ENCODE measurements around the gene CUL7.

The CUL7 gene

GRCh38 chr6:42993445-42993844, 60.2 kb downstream of the CUL7 start:
- H3K36me3 ChIP-seq (ENCODE audit: control insufficient read depth in 2 of 2, insufficient read depth in 2 of 2, low read length in 2 of 2): peaks cover 19 to 20% of the 10 kb centered on the region in 2 donors
- no peak overlapping the region for H3K27ac ChIP-seq (ENCODE audit: low read length)
- H3K4me1 ChIP-seq (ENCODE audit: control insufficient read depth, insufficient read depth, low read length): peaks cover under 1% of the 10 kb centered on the region
- no peak overlapping the region for H3K4me3 ChIP-seq (ENCODE audit: low read length in 2 of 2)
- H3K9me3 ChIP-seq (ENCODE audit: control insufficient read depth in 2 of 2, low read length in 2 of 2): no peaks in the 10 kb centered on the region
- H3K9ac ChIP-seq (ENCODE audit: low read length in 2 of 2): no peak overlapping the region
- no peaks in the 10 kb centered on the region for H3K27me3 ChIP-seq (ENCODE audit: control insufficient read depth in 1 of 2, insufficient read depth in 2 of 2, low read length in 2 of 2)

DNA sequence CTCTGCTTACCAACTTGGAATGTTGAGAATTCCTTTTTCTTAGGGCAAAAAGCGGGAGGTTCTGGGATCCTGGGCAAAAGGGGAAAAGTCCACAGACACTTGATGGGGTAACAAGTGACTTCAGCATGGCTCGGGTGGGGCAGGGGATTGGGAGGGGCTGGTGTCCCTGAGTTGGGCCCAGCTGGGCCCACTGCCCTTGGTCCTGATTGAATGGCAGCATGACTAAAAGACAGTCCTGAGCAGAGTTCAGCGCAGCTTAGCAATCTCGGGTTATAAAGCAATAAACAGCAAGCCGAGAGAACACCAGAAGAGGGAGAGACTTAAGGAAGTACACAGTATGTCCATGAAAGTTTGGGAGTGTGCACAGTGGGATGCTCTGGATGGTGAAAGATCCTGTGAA, 63.7 kb downstream of the CUL7 start:
- Histone ChIP-seq H3K27ac (ENCODE audit: low read length) (no peak overlapping the region), H3K4me3 (ENCODE audit: low read length in 2 of 2) (no peak overlapping the region), H3K36me3 (ENCODE audit: control insufficient read depth in 2 of 2, insufficient read depth in 2 of 2, low read length in 2 of 2) (peaks cover 22 to 23% of the 10 kb centered on the region in 2 donors), H3K27me3 (ENCODE audit: control insufficient read depth in 1 of 2, insufficient read depth in 2 of 2, low read length in 2 of 2) (no peaks in the 10 kb centered on the region), H3K9ac (ENCODE audit: low read length in 2 of 2) (no peak overlapping the region), H3K9me3 (ENCODE audit: control insufficient read depth in 2 of 2, low read length in 2 of 2) (no peaks in the 10 kb centered on the region), H3K4me1 (ENCODE audit: control insufficient read depth, insufficient read depth, low read length) (peaks cover 29% of the 10 kb centered on the region)

GRCh38 chr6:42988486-42989020, 65.1 kb downstream of the CUL7 start:
- Histone ChIP-seq H3K9me3 (ENCODE audit: control insufficient read depth in 2 of 2, low read length in 2 of 2) (no peaks in the 10 kb centered on the region), H3K9ac (ENCODE audit: low read length in 2 of 2) (no peak overlapping the region), H3K4me3 (ENCODE audit: low read length in 2 of 2) (no peak overlapping the region), H3K27ac (ENCODE audit: low read length) (no peak overlapping the region), H3K4me1 (ENCODE audit: control insufficient read depth, insufficient read depth, low read length) (peaks cover 36% of the 10 kb centered on the region), H3K27me3 (ENCODE audit: control insufficient read depth in 1 of 2, insufficient read depth in 2 of 2, low read length in 2 of 2) (no peaks in the 10 kb centered on the region), H3K36me3 (ENCODE audit: control insufficient read depth in 2 of 2, insufficient read depth in 2 of 2, low read length in 2 of 2) (peaks cover 21 to 22% of the 10 kb centered on the region in 2 donors)

Data from stomach smooth muscle (tissue), 2 donors.